Measurements from ENCODE around the gene ARL15.
"Not testable (repeated sequence)": the region's sequence is repeated elsewhere in the genome, so short reads cannot be mapped to it uniquely, and the experiment has no call there.

The ARL15 gene

GRCh38 chr5:54049144-54049543 lies 261.2 kb downstream of the ARL15 start:
- H2BK15ac ChIP-seq (ENCODE audit: low read length), result no peak overlapping the region
- no peaks in the 10 kb centered on the region for H3K36me3 ChIP-seq (replicated peaks in 1 of 2; ENCODE audit: control insufficient read depth in 2 of 2, insufficient read depth in 2 of 2, low read length in 2 of 2)
- no peak overlapping the region for H2BK120ac ChIP-seq (ENCODE audit: low read depth, low read length)
- DNase-seq (ENCODE audit: low spot score), result no peak
- H3K23ac ChIP-seq (ENCODE audit: low read depth, low read length, poor library complexity), result no peak overlapping the region
- H3K79me1 ChIP-seq (ENCODE audit: low read depth, low read length), result no peaks in the 10 kb centered on the region
- H3K14ac ChIP-seq (ENCODE audit: low read length), result no peak overlapping the region
- no peak overlapping the region for H2BK5ac ChIP-seq (ENCODE audit: low read length)
- no peak overlapping the region for H2AK5ac ChIP-seq (ENCODE audit: low read depth, low read length)
- no peak overlapping the region for H3K18ac ChIP-seq (ENCODE audit: low read length)
- no peak overlapping the region for H3K4me3 ChIP-seq (ENCODE audit: low read length in 2 of 2)
- H3K9me3 ChIP-seq (replicated peaks in 1 of 2; ENCODE audit: control insufficient read depth in 2 of 2, insufficient read depth in 1 of 2, low read depth in 1 of 2, low read length in 2 of 2), result no peaks in the 10 kb centered on the region
- H3K27me3 ChIP-seq (ENCODE audit: control insufficient read depth in 3 of 3, insufficient read depth in 3 of 3, low read depth in 1 of 3, low read length in 3 of 3), result no peaks in the 10 kb centered on the region
- H4K8ac ChIP-seq (ENCODE audit: low read depth, low read length), result no peak overlapping the region
- no peak overlapping the region for H2BK12ac ChIP-seq (ENCODE audit: low read length)
- H3K4ac ChIP-seq (ENCODE audit: low read length), result no peak overlapping the region
- no peak overlapping the region for H3K4me2 ChIP-seq (ENCODE audit: insufficient read depth, low read length, poor library complexity, severe bottlenecking)
- no peak overlapping the region for H3K9ac ChIP-seq (ENCODE audit: low read depth, low read length, poor library complexity)
- whole genome bisulfite sequencing, 2 donors (ENCODE audit: extremely low coverage in 2 of 2, insufficient read length in 2 of 2, insufficient replicate concordance in 1 of 2), result no CpG with 5 or more reads among the region's 1 CpG
- H3K27ac ChIP-seq (replicated peaks; ENCODE audit: low read length), result no peak overlapping the region
- H4K91ac ChIP-seq (ENCODE audit: low read depth, low read length, poor library complexity), result no peak overlapping the region
- no peak overlapping the region for H2AFZ ChIP-seq (ENCODE audit: low read length)
- peaks cover 0 to 2% of the 10 kb centered on the region in 2 donors for H3K4me1 ChIP-seq (ENCODE audit: control insufficient read depth in 2 of 2, insufficient read depth in 1 of 2, low read depth in 1 of 2, low read length in 2 of 2)

GRCh38 chr5:54045077-54045792 lies 265.1 kb downstream of the ARL15 start:
- Histone ChIP-seq H3K18ac (ENCODE audit: low read length) (no peak overlapping the region), H3K79me1 (ENCODE audit: low read depth, low read length) (no peaks in the 10 kb centered on the region), H3K14ac (ENCODE audit: low read length) (no peak overlapping the region), H3K4ac (ENCODE audit: low read length) (no peak overlapping the region), H4K91ac (ENCODE audit: low read depth, low read length, poor library complexity) (no peak overlapping the region), H3K9ac (ENCODE audit: low read depth, low read length, poor library complexity) (no peak overlapping the region), H3K23ac (ENCODE audit: low read depth, low read length, poor library complexity) (no peak overlapping the region), H3K4me1 (ENCODE audit: control insufficient read depth in 2 of 2, insufficient read depth in 1 of 2, low read depth in 1 of 2, low read length in 2 of 2) (peaks cover 0 to 2% of the 10 kb centered on the region in 2 donors), H3K9me3 (replicated peaks in 1 of 2; ENCODE audit: control insufficient read depth in 2 of 2, insufficient read depth in 1 of 2, low read depth in 1 of 2, low read length in 2 of 2) (no peaks in the 10 kb centered on the region), H2BK5ac (ENCODE audit: low read length) (no peak overlapping the region), H2AK5ac (ENCODE audit: low read depth, low read length) (no peak overlapping the region), H3K27ac (replicated peaks; ENCODE audit: low read length) (no peak overlapping the region), H2AFZ (ENCODE audit: low read length) (no peak overlapping the region), H3K27me3 (ENCODE audit: control insufficient read depth in 3 of 3, insufficient read depth in 3 of 3, low read depth in 1 of 3, low read length in 3 of 3) (no peaks in the 10 kb centered on the region), H2BK12ac (ENCODE audit: low read length) (no peak overlapping the region), H3K4me3 (ENCODE audit: low read length in 2 of 2) (no peak overlapping the region), H3K4me2 (ENCODE audit: insufficient read depth, low read length, poor library complexity, severe bottlenecking) (no peak overlapping the region), H4K8ac (ENCODE audit: low read depth, low read length) (no peak overlapping the region), H2BK120ac (ENCODE audit: low read depth, low read length) (no peak overlapping the region), H2BK15ac (ENCODE audit: low read length) (no peak overlapping the region), H3K36me3 (replicated peaks in 1 of 2; ENCODE audit: control insufficient read depth in 2 of 2, insufficient read depth in 2 of 2, low read length in 2 of 2) (no peaks in the 10 kb centered on the region)
- DNase-seq (ENCODE audit: low spot score), result no peak
- no CpG with 5 or more reads among the region's 4 CpGs for WGBS, 2 donors (ENCODE audit: extremely low coverage in 2 of 2, insufficient read length in 2 of 2, insufficient replicate concordance in 1 of 2)

- not testable (repeated sequence) for H2AFZ ChIP-seq (ENCODE audit: low read length); H2BK5ac ChIP-seq (ENCODE audit: low read length); H3K9me3 ChIP-seq (replicated peaks in 1 of 2; ENCODE audit: control insufficient read depth in 2 of 2, insufficient read depth in 1 of 2, low read depth in 1 of 2, low read length in 2 of 2); H3K4me3 ChIP-seq (ENCODE audit: low read length in 2 of 2); H3K4me1 ChIP-seq (ENCODE audit: control insufficient read depth in 2 of 2, insufficient read depth in 1 of 2, low read depth in 1 of 2, low read length in 2 of 2); H3K23ac ChIP-seq (ENCODE audit: low read depth, low read length, poor library complexity); H2BK12ac ChIP-seq (ENCODE audit: low read length); H3K27ac ChIP-seq (replicated peaks; ENCODE audit: low read length); H2AK5ac ChIP-seq (ENCODE audit: low read depth, low read length); H4K91ac ChIP-seq (ENCODE audit: low read depth, low read length, poor library complexity); H3K4ac ChIP-seq (ENCODE audit: low read length); H3K27me3 ChIP-seq (ENCODE audit: control insufficient read depth in 3 of 3, insufficient read depth in 3 of 3, low read depth in 1 of 3, low read length in 3 of 3); H3K79me1 ChIP-seq (ENCODE audit: low read depth, low read length); H4K8ac ChIP-seq (ENCODE audit: low read depth, low read length); H3K4me2 ChIP-seq (ENCODE audit: insufficient read depth, low read length, poor library complexity, severe bottlenecking); H3K36me3 ChIP-seq (replicated peaks in 1 of 2; ENCODE audit: control insufficient read depth in 2 of 2, insufficient read depth in 2 of 2, low read length in 2 of 2); DNase-seq (ENCODE audit: low spot score); H2BK120ac ChIP-seq (ENCODE audit: low read depth, low read length); H3K9ac ChIP-seq (ENCODE audit: low read depth, low read length, poor library complexity); H3K14ac ChIP-seq (ENCODE audit: low read length); H3K18ac ChIP-seq (ENCODE audit: low read length); H2BK15ac ChIP-seq (ENCODE audit: low read length)
- no CpG with 5 or more reads among the region's 10 CpGs for WGBS, 2 donors (ENCODE audit: extremely low coverage in 2 of 2, insufficient read length in 2 of 2, insufficient replicate concordance in 1 of 2)
Observed at GRCh38 chr5:54044276-54044675, 266.1 kb downstream of the ARL15 start.

GRCh38 chr5:54040804-54041203 lies 269.6 kb downstream of the ARL15 start:
- no CpG with 5 or more reads among the region's 1 CpG for WGBS, 2 donors (ENCODE audit: extremely low coverage in 2 of 2, insufficient read length in 2 of 2, insufficient replicate concordance in 1 of 2)
- DNase-seq (ENCODE audit: low spot score), result no peak
- H2BK5ac ChIP-seq (ENCODE audit: low read length), result no peak overlapping the region

More at GRCh38 chr5:54040804-54041203, 269.6 kb downstream of the ARL15 start:
- H3K4me2 ChIP-seq (ENCODE audit: insufficient read depth, low read length, poor library complexity, severe bottlenecking), result no peak overlapping the region
- no peak overlapping the region for H3K9ac ChIP-seq (ENCODE audit: low read depth, low read length, poor library complexity)
- H3K4ac ChIP-seq (ENCODE audit: low read length), result no peak overlapping the region
- no peak overlapping the region for H2AFZ ChIP-seq (ENCODE audit: low read length)
- no peaks in the 10 kb centered on the region for H3K79me1 ChIP-seq (ENCODE audit: low read depth, low read length)
- no peaks in the 10 kb centered on the region for H3K4me1 ChIP-seq (ENCODE audit: control insufficient read depth in 2 of 2, insufficient read depth in 1 of 2, low read depth in 1 of 2, low read length in 2 of 2)
- H3K27me3 ChIP-seq (ENCODE audit: control insufficient read depth in 3 of 3, insufficient read depth in 3 of 3, low read depth in 1 of 3, low read length in 3 of 3), result no peaks in the 10 kb centered on the region
- no peak overlapping the region for H4K8ac ChIP-seq (ENCODE audit: low read depth, low read length)
- H3K27ac ChIP-seq (replicated peaks; ENCODE audit: low read length), result no peak overlapping the region
- no peak overlapping the region for H2BK12ac ChIP-seq (ENCODE audit: low read length)
- no peak overlapping the region for H3K4me3 ChIP-seq (ENCODE audit: low read length in 2 of 2)
- no peak overlapping the region for H4K91ac ChIP-seq (ENCODE audit: low read depth, low read length, poor library complexity)
- no peak overlapping the region for H3K23ac ChIP-seq (ENCODE audit: low read depth, low read length, poor library complexity)
- H3K9me3 ChIP-seq (replicated peaks in 1 of 2; ENCODE audit: control insufficient read depth in 2 of 2, insufficient read depth in 1 of 2, low read depth in 1 of 2, low read length in 2 of 2), result no peaks in the 10 kb centered on the region
- H3K18ac ChIP-seq (ENCODE audit: low read length), result no peak overlapping the region
- H2AK5ac ChIP-seq (ENCODE audit: low read depth, low read length), result no peak overlapping the region
- no peak overlapping the region for H2BK15ac ChIP-seq (ENCODE audit: low read length)
- no peak overlapping the region for H3K14ac ChIP-seq (ENCODE audit: low read length)
- H2BK120ac ChIP-seq (ENCODE audit: low read depth, low read length), result no peak overlapping the region
- H3K36me3 ChIP-seq (replicated peaks in 1 of 2; ENCODE audit: control insufficient read depth in 2 of 2, insufficient read depth in 2 of 2, low read length in 2 of 2), result no peaks in the 10 kb centered on the region

All from neuronal stem cell (in vitro differentiated cells).